Astrocyte of the cerebellum (primary cell): Measurements from ENCODE around the gene DCP1B.

Source experiments
- DNase-seq: peaks from one replicate; pipeline ENCODE4 v3.0.0-alpha.2; 2011; ENCODE audit warnings: low read depth
- H3K4me3 ChIP-seq: 2 replicates; pipeline ENCODE4 v1.5.1; 2011; ENCODE audit warnings: mild to moderate bottlenecking, low read depth, low read length, moderate library complexity
- in situ Hi-C: cut with HindIII; loops from 2 replicates; pipeline ENCODE4 v1.10.0; 2017; ENCODE audit warnings: low sequenced_read_pairs
- TF ChIP-seq, protein P1 (sequence below): IDR thresholded peaks from 2 replicates; pipeline ENCODE4 v1.5.1; 2012; ENCODE audit warnings: low read length, low read depth, moderate library complexity, mild to moderate bottlenecking; ENCODE audit errors: missing control alignments

The DCP1B gene

GRCh38 chr12:2019126-2019525, 14.9 kb upstream of the DCP1B start:
- TF ChIP-seq, protein P1, sequence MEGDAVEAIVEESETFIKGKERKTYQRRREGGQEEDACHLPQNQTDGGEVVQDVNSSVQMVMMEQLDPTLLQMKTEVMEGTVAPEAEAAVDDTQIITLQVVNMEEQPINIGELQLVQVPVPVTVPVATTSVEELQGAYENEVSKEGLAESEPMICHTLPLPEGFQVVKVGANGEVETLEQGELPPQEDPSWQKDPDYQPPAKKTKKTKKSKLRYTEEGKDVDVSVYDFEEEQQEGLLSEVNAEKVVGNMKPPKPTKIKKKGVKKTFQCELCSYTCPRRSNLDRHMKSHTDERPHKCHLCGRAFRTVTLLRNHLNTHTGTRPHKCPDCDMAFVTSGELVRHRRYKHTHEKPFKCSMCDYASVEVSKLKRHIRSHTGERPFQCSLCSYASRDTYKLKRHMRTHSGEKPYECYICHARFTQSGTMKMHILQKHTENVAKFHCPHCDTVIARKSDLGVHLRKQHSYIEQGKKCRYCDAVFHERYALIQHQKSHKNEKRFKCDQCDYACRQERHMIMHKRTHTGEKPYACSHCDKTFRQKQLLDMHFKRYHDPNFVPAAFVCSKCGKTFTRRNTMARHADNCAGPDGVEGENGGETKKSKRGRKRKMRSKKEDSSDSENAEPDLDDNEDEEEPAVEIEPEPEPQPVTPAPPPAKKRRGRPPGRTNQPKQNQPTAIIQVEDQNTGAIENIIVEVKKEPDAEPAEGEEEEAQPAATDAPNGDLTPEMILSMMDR, result no peak
- in situ Hi-C loops, result no loop called here
- no peak overlapping the region for H3K4me3 ChIP-seq
- DNase-seq, result no peak

DNA sequence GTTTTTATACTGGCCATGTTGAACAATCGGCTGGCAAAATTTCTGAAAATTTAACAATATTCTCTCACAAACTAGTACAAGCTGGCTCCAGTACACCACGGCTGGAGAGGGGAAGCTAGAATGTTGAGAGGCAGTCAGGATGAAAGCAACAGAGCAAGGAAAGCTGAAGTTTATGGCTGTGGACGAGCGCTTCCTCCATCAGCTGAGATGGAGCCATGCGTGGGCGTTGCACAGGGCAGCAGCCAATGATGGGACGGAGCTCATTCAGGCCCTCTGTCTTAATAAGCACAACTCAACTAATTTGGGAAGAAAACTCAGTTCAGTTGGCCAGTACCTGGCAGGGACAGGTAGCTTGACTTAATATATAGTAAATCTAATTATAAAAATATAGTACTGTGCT, 14.1 kb upstream of the DCP1B start:
- H3K4me3 ChIP-seq, result no peak overlapping the region
- TF ChIP-seq, protein P1, result no peak
- in situ Hi-C loops, result no loop called here
- DNase-seq, result no peak

DNA sequence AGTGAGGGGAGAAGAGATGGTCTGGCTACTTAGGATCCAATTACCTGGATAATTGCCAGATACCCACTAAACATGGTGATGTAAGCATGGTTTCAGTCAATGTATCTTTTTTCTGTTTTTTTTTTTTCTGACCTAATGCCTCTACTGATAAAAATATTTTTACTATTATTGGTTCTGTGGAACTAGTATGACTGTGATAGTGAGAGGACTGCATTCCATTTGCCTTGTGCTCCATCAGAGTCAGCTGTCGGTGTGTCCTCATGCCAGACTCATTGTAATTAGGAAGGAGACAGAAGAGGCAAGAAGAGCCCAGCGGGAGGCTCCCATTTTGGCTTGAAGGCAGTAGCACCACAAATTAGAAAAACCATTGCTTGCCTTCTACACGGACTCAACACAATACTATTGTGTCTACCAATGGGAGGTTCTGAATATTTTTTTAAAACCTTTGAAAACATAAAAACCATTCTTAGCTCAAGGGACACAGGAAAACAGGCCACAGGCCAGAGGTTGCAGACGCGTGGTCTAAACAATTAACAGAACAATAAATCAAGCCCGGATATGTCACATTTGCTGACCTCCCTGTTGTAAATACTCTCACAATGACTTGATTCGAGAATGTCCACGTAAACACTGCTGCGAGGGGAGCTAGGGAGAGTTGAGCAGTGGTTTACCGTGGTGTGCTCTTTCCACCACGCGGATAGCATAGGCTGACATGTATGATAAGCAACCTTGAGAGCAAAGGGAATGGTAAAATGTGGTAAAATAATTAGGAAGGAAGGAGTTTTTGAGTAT, 13.5 kb upstream of the DCP1B start:
- no peak overlapping the region for H3K4me3 ChIP-seq
- TF ChIP-seq, protein P1, result no peak
- no peak for DNase-seq
- in situ Hi-C loops, result no loop called here

DNA sequence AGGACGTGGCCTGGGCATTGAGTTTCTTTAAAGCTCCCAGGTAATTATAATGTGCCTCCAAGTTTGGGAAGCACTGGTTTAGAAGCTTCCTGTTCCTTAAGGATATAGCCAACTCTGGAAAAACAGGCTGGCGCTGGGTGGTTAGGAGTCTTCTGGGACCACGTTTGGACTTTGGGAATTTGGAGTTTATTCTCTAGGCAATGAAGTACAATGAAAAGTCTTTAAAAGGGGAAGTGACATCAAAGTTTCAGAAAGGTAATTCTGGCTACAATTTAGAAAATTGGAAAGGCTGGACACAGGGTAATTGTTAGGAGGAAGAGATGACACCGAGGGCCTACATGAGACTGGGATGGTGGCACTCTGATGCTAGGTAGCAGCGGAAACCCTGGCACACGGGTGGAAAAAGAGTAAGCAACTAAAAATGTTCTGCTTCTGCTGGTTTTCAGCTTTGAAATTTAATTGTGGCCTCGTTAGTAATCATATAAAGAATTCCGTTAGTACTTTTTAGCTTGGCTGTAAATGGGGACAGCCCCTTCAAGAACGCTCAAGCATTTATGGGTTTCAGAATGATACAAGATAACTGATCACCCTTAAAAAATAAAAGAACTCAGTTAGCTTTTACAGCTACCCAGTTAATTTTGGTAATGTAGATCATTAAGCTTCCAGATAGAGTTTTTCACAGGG, 12.7 kb upstream of the DCP1B start:
- no peak for DNase-seq
- in situ Hi-C loops, result no loop called here
- H3K4me3 ChIP-seq, result no peak overlapping the region
- TF ChIP-seq, protein P1, result no peak

GRCh38 chr12:2014231-2014630, 10.0 kb upstream of the DCP1B start:
- no peak for DNase-seq
- in situ Hi-C loops, result no loop called here
- no peak overlapping the region for H3K4me3 ChIP-seq
- TF ChIP-seq, protein P1, result no peak

DNA sequence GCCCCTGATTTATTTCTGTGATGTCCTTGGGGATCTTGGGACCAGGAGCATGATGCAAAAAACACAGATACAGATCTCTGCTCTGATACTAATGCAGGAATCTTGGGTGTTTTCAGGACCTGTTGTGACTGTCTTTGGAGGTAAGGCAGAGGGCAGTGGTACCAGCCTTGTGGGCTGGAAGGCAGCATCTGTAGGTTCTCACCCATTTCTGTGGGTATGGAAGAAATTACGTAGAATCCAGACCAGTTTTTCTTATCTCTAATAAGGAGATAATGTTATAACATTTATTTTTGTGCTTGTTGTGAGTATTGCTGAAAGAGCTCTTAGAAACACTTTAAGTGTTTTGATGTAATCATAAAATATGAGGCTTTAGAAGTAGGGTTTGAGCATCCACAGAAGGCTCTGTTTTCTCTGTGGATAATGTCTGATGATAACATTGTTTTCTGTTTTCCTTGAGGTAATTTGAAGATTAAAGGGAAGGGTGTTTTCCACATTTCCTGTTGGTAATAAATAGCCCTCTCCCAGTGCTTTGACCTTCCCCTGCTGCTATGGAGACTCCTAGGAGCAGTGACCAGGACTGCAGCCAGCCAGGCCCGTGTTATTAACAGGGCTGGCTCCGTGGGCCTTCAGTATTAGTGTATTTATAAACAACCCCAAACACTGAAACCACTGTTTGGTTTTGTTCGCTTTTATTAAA, 9.4 kb upstream of the DCP1B start:
- in situ Hi-C loops, result no loop called here
- no peak overlapping the region for H3K4me3 ChIP-seq
- TF ChIP-seq, protein P1, result no peak
- DNase-seq, result no peak
